ENCODE data around the gene BRD1.

BRD1 gene

GRCh38 chr22:49735901-49736421 is 91.7 kb downstream of the BRD1 start:
- no peak for DNase-seq (ENCODE audit: low read depth, low spot score)
- no peak for TF ChIP-seq CTCF (IDR thresholded peaks at IDR 0.05; ENCODE audit: insufficient read depth, low read length, missing control alignments)
- ChIA-PET CTCF (no interaction called here), POLR2A (no interaction called here)
- H3K4me3 ChIP-seq (ENCODE audit: low read depth, low read length), result no peak overlapping the region

- TF ChIP-seq CTCF (IDR thresholded peaks at IDR 0.05; ENCODE audit: insufficient read depth, low read length, missing control alignments), result no peak
- ChIA-PET CTCF (no interaction called here), POLR2A (no interaction called here)
- no peak for DNase-seq (ENCODE audit: low read depth, low spot score)
- no peak overlapping the region for H3K4me3 ChIP-seq (ENCODE audit: low read depth, low read length)
Observed at GRCh38 chr22:49735411-49735900, 92.2 kb downstream of the BRD1 start.

DNA sequence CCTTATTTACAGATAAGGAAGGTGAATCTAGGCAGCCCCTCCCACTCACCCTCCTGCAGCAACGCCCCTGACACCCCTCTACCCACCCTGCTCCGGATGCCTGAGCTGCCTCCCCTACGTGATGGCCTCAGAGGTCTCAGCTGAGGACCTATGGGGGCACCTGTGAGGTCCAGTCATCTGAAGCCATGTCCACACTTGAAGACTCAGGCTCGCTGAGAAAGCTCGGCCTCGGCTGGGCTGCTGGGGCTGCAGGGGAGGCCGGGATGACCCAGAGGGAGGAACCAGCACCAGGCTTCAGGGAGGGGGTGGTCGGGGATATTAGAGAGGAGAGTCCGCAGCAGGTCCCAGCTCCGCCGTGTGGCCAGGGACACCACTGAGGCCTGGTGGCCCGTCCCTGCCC is 92.8 kb downstream of the BRD1 start:
- H3K4me3 ChIP-seq (ENCODE audit: low read depth, low read length), result no peak overlapping the region
- CTCF ChIA-PET, result no interaction called here
- no peak for DNase-seq (ENCODE audit: low read depth, low spot score)
- no peak for TF ChIP-seq CTCF (IDR thresholded peaks at IDR 0.05; ENCODE audit: insufficient read depth, low read length, missing control alignments)
- POLR2A ChIA-PET, result no interaction called here

DNA sequence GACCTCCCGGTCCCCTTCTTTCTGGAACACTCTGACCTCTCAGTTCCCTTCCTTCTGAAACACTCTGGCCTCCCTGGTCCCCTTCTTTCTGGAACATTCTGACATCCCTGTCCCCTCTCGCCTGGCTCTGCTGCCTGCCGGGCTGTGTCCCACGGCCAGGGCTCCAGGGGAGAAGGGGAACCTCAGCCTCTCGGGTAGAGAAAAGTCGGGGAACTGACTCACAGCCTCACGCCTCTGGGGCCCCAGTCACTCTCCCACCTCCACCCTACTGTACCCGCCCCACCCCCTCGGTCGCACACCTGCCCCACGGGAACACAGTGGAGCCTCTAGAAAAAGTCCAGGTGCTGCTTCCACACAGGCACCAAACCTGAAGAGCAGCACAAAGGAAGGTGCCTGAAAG is 93.3 kb downstream of the BRD1 start:
- no peak overlapping the region for H3K4me3 ChIP-seq (ENCODE audit: low read depth, low read length)
- ChIA-PET CTCF (no interaction called here), POLR2A (no interaction called here)
- DNase-seq (ENCODE audit: low read depth, low spot score), result no peak
- no peak for TF ChIP-seq CTCF (IDR thresholded peaks at IDR 0.05; ENCODE audit: insufficient read depth, low read length, missing control alignments)

- POLR2A ChIA-PET, result no interaction called here
Observed at GRCh38 chr22:49733631-49734030, 94.0 kb downstream of the BRD1 start.

GRCh38 chr22:49730656-49731055 is 97.0 kb downstream of the BRD1 start:
- no peak for TF ChIP-seq CTCF (IDR thresholded peaks at IDR 0.05; ENCODE audit: insufficient read depth, low read length, missing control alignments)

More at GRCh38 chr22:49733631-49734030, 94.0 kb downstream of the BRD1 start:
- CTCF ChIA-PET, result no interaction called here
- DNase-seq (ENCODE audit: low read depth, low spot score), result no peak
- no peak for TF ChIP-seq CTCF (IDR thresholded peaks at IDR 0.05; ENCODE audit: insufficient read depth, low read length, missing control alignments)
- H3K4me3 ChIP-seq (ENCODE audit: low read depth, low read length), result no peak overlapping the region

More at GRCh38 chr22:49730656-49731055, 97.0 kb downstream of the BRD1 start:
- ChIA-PET POLR2A (no interaction called here), CTCF (no interaction called here)
- no peak for DNase-seq (ENCODE audit: low read depth, low spot score)
- no peak overlapping the region for H3K4me3 ChIP-seq (ENCODE audit: low read depth, low read length)
